H1 (cell line): ENCODE data around the gene DAZAP1. TPM values are rescaled to one million over a fixed set of nuclear protein-coding genes. Genes with fewer than 3 reads are reported as not detected.

Experiments
- CTCF ChIA-PET: fragments of 300-600 bp; sonication (Branson Sonifier 250); formaldehyde crosslinking; loops from one replicate; lab custom pipeline; 2021; ENCODE audit not compliant: partially characterized antibody; lab: Charles Lee
- POLR2A ChIA-PET: fragments of 300-600 bp; sonication (Branson Sonifier 250); formaldehyde crosslinking; loops from one replicate; lab custom pipeline; 2021; ENCODE audit warnings: inconsistent platforms; ENCODE audit not compliant: partially characterized antibody; lab: Charles Lee
- DNase-seq, 2 experiments: peaks; one replicate each; pipeline versions ENCODE4 v3.0.0 to v3.0.0-alpha.2; 2010 to 2022; ENCODE audit warnings: low spot score in 2 of 2, low read depth in 1 of 2, mixed read lengths in 1 of 2
- FAIRE-seq: peaks from 2 replicates; lab custom pipeline; 2011; peaks lifted over from hg19 to GRCh38; lab: Jason Lieb, UNC
- H2AFZ ChIP-seq: 2 replicates; pipeline ENCODE4 v1.8.1; 2012; ENCODE audit warnings: low read length, inconsistent platforms
- H2AK5ac ChIP-seq: 2 replicates; pipeline ENCODE4 v1.6.1; 2013; ENCODE audit warnings: low read depth, low read length
- H2BK120ac ChIP-seq: replicated peaks from 2 replicates; pipeline ENCODE3; 2013; ENCODE audit warnings: low read depth, low read length, inconsistent platforms
- H2BK12ac ChIP-seq: 2 replicates; pipeline ENCODE4 v1.6.1; 2013; ENCODE audit warnings: low read depth, low read length
- H2BK15ac ChIP-seq: 2 replicates; pipeline ENCODE4 v1.6.1; 2013; ENCODE audit warnings: low read length
- H2BK20ac ChIP-seq: 2 replicates; pipeline ENCODE4 v1.6.1; 2013; ENCODE audit warnings: low read length
- H2BK5ac ChIP-seq: 2 replicates; pipeline ENCODE4 v1.6.1; 2013; ENCODE audit warnings: low read depth, low read length
- H3K14ac ChIP-seq: 2 replicates; pipeline ENCODE4 v1.6.1; 2013; ENCODE audit warnings: inconsistent platforms; ENCODE audit not compliant: insufficient read length
- H3K18ac ChIP-seq: 2 replicates; pipeline ENCODE4 v1.6.1; 2013; ENCODE audit warnings: low read length; ENCODE audit errors: extremely low read depth
- H3K23ac ChIP-seq: 2 replicates; pipeline ENCODE4 v1.6.1; 2013; ENCODE audit warnings: inconsistent platforms; ENCODE audit not compliant: insufficient read length
- H3K23me2 ChIP-seq: 2 replicates; pipeline ENCODE4 v1.6.1; 2013; ENCODE audit warnings: low read depth, low read length
- H3K27ac ChIP-seq: 2 replicates; pipeline ENCODE4 v1.6.1; 2011; ENCODE audit warnings: low read depth, low read length, inconsistent platforms
- H3K27me3 ChIP-seq, 4 experiments: replicated peaks in 1 of 4; 1 replicate in 1 of 4; 2 replicates in 3 of 4; pipeline versions ENCODE4 v1.6.1 to v1.8.1; 2011 to 2013; ENCODE audit warnings: low read length in 3 of 4, mild to moderate bottlenecking in 3 of 4, inconsistent platforms in 2 of 4, mixed read lengths in 2 of 4, moderate library complexity in 1 of 4; ENCODE audit not compliant: control insufficient read depth in 3 of 4, insufficient read depth in 3 of 4; ENCODE audit errors: extremely low read depth in 1 of 4
- H3K36me3 ChIP-seq, 4 experiments: 2 replicates each; pipeline versions ENCODE4 v1.6.1 to v1.8.1; 2011 to 2013; ENCODE audit warnings: mild to moderate bottlenecking in 4 of 4, low read length in 3 of 4, moderate library complexity in 2 of 4, control low read depth in 1 of 4, inconsistent platforms in 1 of 4; ENCODE audit not compliant: insufficient read depth in 4 of 4, control insufficient read depth in 2 of 4
- H3K4ac ChIP-seq: replicated peaks from 2 replicates; pipeline ENCODE3; 2013; ENCODE audit warnings: low read length, low read depth, mixed read lengths, inconsistent platforms; ENCODE audit not compliant: insufficient read length
- H3K4me1 ChIP-seq, 4 experiments: replicated peaks in 1 of 4; 1 replicate in 1 of 4; 2 replicates in 3 of 4; pipeline versions ENCODE4 v1.6.1 to v1.8.1; 2011 to 2013; ENCODE audit warnings: low read length in 3 of 4, inconsistent platforms in 2 of 4, mixed read lengths in 1 of 4; ENCODE audit not compliant: insufficient read depth in 4 of 4, control insufficient read depth in 3 of 4
- H3K4me2 ChIP-seq, 2 experiments: 2 replicates each; pipeline versions ENCODE4 v1.6.1 to v1.8.1; 2011 to 2013; ENCODE audit warnings: low read depth in 2 of 2, low read length in 2 of 2, control low read depth in 1 of 2, inconsistent platforms in 1 of 2, mild to moderate bottlenecking in 1 of 2; ENCODE audit not compliant: insufficient read depth in 1 of 2
- H3K4me3 ChIP-seq, 4 experiments: fragments of 200-600, 300-600 bp in 1 of 4; sonication (generic), shearing (Covaris generic), sonication (Bioruptor Twin) in 1 of 4; 2 replicates each; pipeline versions ENCODE4 v1.5.1 to v1.8.1; 2011 to 2016; ENCODE audit warnings: low read length in 4 of 4, low read depth in 3 of 4, control low read depth in 2 of 4, inconsistent platforms in 2 of 4, mild to moderate bottlenecking in 2 of 4, mixed read lengths in 1 of 4, moderate library complexity in 1 of 4; ENCODE audit not compliant: insufficient read depth in 2 of 4; ENCODE audit errors: extremely low read depth in 1 of 4
- H3K56ac ChIP-seq: replicated peaks from 2 replicates; pipeline ENCODE3; 2013; ENCODE audit warnings: low read depth, mild to moderate bottlenecking, mixed read lengths, low read length, inconsistent platforms; ENCODE audit not compliant: insufficient read length
- H3K79me1 ChIP-seq: 2 replicates; pipeline ENCODE4 v1.6.1; 2013; ENCODE audit warnings: low read depth, low read length, control low read depth
- H3K79me2 ChIP-seq, 2 experiments: 2 replicates each; pipeline versions ENCODE4 v1.6.1 to v1.8.1; 2012 to 2013; ENCODE audit warnings: low read length in 2 of 2, mild to moderate bottlenecking in 2 of 2, inconsistent platforms in 1 of 2; ENCODE audit not compliant: insufficient read depth in 2 of 2, control insufficient read depth in 1 of 2
- H3K9ac ChIP-seq, 4 experiments: replicated peaks in 1 of 4; 1 replicate in 1 of 4; 2 replicates in 3 of 4; pipeline versions ENCODE4 v1.6.1 to v1.8.1; 2011 to 2013; ENCODE audit warnings: low read depth in 3 of 4, low read length in 3 of 4, control low read depth in 2 of 4, mild to moderate bottlenecking in 2 of 4, moderate library complexity in 2 of 4, inconsistent platforms in 1 of 4; ENCODE audit errors: extremely low read depth in 1 of 4
- H3K9me3 ChIP-seq, 2 experiments: 2 replicates each; pipeline versions ENCODE4 v1.6.1 to v1.8.1; 2012 to 2013; ENCODE audit warnings: mild to moderate bottlenecking in 2 of 2, moderate library complexity in 2 of 2, control low read depth in 1 of 2, inconsistent platforms in 1 of 2, low read depth in 1 of 2, low read length in 1 of 2, mixed read lengths in 1 of 2; ENCODE audit not compliant: insufficient read depth in 2 of 2
- H4K20me1 ChIP-seq, 2 experiments: replicated peaks in 1 of 2; 2 replicates each; pipeline versions ENCODE3 to v1.8.1; 2011 to 2013; ENCODE audit warnings: inconsistent platforms in 2 of 2, low read length in 2 of 2, mild to moderate bottlenecking in 1 of 2; ENCODE audit not compliant: insufficient read depth in 2 of 2, control insufficient read depth in 1 of 2
- H4K5ac ChIP-seq: 2 replicates; pipeline ENCODE4 v1.6.1; 2013; ENCODE audit warnings: low read length, low read depth, mixed read lengths, inconsistent platforms; ENCODE audit not compliant: insufficient read length
- H4K8ac ChIP-seq: 2 replicates; pipeline ENCODE4 v1.8.0; 2013; ENCODE audit warnings: mild to moderate bottlenecking, moderate library complexity, low read length, inconsistent platforms; ENCODE audit not compliant: insufficient read depth; ENCODE audit errors: extremely low read depth
- H4K91ac ChIP-seq: replicated peaks from 2 replicates; pipeline ENCODE3; 2013; ENCODE audit warnings: low read length, mixed read lengths, inconsistent platforms; ENCODE audit not compliant: insufficient read length
- ATF3 ChIP-seq: IDR thresholded peaks from 2 replicates; pipeline ENCODE4 v1.6.1; 2011; ENCODE audit warnings: low read depth, mild to moderate bottlenecking, low read length; ENCODE audit not compliant: insufficient read depth
- GTF2F1 ChIP-seq: IDR thresholded peaks from 2 replicates; pipeline ENCODE4 v1.6.1; 2012; ENCODE audit warnings: low read depth, low read length, improper control_type of control experiment, borderline replicate concordance
- MAX ChIP-seq: IDR thresholded peaks from 2 replicates; pipeline ENCODE4 v1.6.1; 2012; ENCODE audit warnings: inconsistent platforms
- POLR2AphosphoS5 ChIP-seq: IDR thresholded peaks from 2 replicates; pipeline ENCODE4 v1.6.1; 2011; ENCODE audit warnings: low read depth, low read length
- RXRA ChIP-seq: IDR thresholded peaks from 2 replicates; pipeline ENCODE4 v1.6.1; 2011; ENCODE audit warnings: low read depth, mild to moderate bottlenecking, low read length, moderate library complexity; ENCODE audit not compliant: insufficient read depth
- TCF12 ChIP-seq: IDR thresholded peaks from 2 replicates; pipeline ENCODE4 v1.6.1; 2011; ENCODE audit warnings: low read depth, mild to moderate bottlenecking, low read length
- WGBS, 2 experiments: shearing (Covaris generic) in 1 of 2; methylation state at CpG; one replicate each; pipeline versions ENCODE4 v1.1.6 to v1.1.7; 2013 to 2015; ENCODE audit warnings: low lambda C conversion rate in 2 of 2, mixed read lengths in 2 of 2, inconsistent platforms in 1 of 2, low coverage in 1 of 2, missing lambda C conversion rate in 1 of 2; ENCODE audit not compliant: insufficient replicate concordance in 2 of 2, insufficient coverage in 1 of 2, insufficient read length in 1 of 2; ENCODE audit errors: extremely low coverage in 1 of 2, missing lambda C conversion rate in 1 of 2; 5-methylcytosine and 5-hydroxymethylcytosine counted together
- polyA plus RNA-seq, 7 experiments: library from polyadenylated mRNA; depleted of rRNA in 3 of 7; stranded (reverse) in 5 of 7; unstranded in 2 of 7; fragments of >200 nt in 5 of 7; fragments of 200-250 nt in 2 of 7; gene quantifications; 1 replicate in 5 of 7; 2 replicates in 1 of 7; 4 replicates in 1 of 7; pipeline versions ENCODE4 v1.2.1 to v1.2.3, GENCODE V29; 2011 to 2013; ENCODE audit warnings: missing spikeins in 2 of 7, mixed read lengths in 2 of 7
- total RNA-seq: library from RNA; stranded (reverse); fragmentation: NEBNext Ultra II Directional; extraction: Animal tissue kit (Norgen Biotek cat#: 25700); gene quantifications from 2 replicates; pipeline ENCODE4 v1.2.1, GENCODE V29; 2021
- TF ChIP-seq, protein P1 (sequence below): IDR thresholded peaks from 2 replicates; pipeline ENCODE4 v1.6.1; 2012; ENCODE audit warnings: inconsistent platforms

The DAZAP1 gene
- total and polyA plus RNA-seq, 2 of the 8 experiments (the other 6 are each of a cell fraction or from before 2014, with no cell fraction given) = 79.6 to 341 TPM

DNA sequence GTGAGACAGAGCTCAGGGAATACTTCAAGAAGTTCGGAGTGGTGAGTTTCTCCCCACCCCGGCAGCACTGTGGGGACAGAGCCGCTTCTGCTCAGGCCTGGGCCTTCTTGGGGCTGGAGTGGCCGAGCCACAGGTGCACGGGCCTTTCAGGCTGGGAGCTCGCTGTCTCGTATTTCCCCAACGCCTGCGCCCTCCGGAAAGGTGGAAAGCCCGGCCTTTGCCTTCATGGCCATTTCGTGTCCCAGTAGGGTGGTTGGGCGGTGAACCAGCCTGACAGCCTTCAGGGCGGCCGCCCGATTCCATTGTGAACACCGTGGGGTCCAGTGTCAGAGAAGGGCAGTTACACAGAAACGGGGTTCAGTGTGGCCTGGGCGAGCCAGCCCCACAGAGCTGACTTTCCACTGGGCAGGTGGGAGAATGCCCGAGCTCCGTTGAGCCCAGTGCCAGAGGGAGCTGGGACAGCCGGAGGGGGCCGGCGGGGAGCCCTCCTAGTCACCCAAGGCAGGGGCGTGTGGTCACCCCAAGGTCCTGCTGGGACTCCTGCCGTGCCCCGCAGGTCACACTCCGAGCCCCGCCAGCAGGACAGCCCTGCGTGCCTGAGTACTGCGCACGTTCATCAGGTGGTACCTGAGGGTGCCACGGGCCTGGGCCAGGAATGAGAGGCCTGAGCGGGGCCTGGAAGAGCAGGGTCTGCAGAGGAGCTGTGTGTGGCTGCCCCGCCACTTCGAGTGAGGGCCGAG lies 14.0 kb downstream of the DAZAP1 start:
- Histone ChIP-seq H3K23me2 (no peaks in the 10 kb centered on the region), H4K91ac (no peak overlapping the region), H2AK5ac (no peak overlapping the region), H2BK5ac (no peak overlapping the region; the same call in 1 of the 2 replicates), H2BK12ac (no peak overlapping the region), H3K9me3 (no peaks in the 10 kb centered on the region), H3K4me2 (no peak overlapping the region), H3K79me2 (peaks cover 18 to 84% of the 10 kb centered on the region in 2 experiments), H4K5ac (no peak overlapping the region), H3K4me3 (no peak overlapping the region), H3K23ac (no peak overlapping the region), H2BK15ac (no peak overlapping the region)
- no peak for DNase-seq
- ChIA-PET POLR2A (interaction anchor here (0.7 to 2.6 kb wide), 10 partner anchors 9 to 153 kb away, joined by 3 to 12 read pairs (median 5); partner anchors contain the start of gene CIRBP), CTCF (interaction anchor here (0.5 to 1.9 kb wide), 10 partner anchors 9 to 573 kb away, joined by 3 to 8 read pairs (median 4); no protein-coding TSS in a partner anchor)
- no peak for FAIRE-seq
- TF ChIP-seq MAX (no peak), RXRA (no peak), POLR2AphosphoS5 (no peak), GTF2F1 (no peak), TCF12 (no peak), ATF3 (no peak)
- TF ChIP-seq, protein P1, sequence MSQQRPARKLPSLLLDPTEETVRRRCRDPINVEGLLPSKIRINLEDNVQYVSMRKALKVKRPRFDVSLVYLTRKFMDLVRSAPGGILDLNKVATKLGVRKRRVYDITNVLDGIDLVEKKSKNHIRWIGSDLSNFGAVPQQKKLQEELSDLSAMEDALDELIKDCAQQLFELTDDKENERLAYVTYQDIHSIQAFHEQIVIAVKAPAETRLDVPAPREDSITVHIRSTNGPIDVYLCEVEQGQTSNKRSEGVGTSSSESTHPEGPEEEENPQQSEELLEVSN = no peak
- TF ChIP-seq, all 59 proteins: peak for 0
- no peak overlapping the region for H3K4ac ChIP-seq
- H3K27me3 ChIP-seq = no peaks in the 10 kb centered on the region
- no peak overlapping the region for H2AFZ ChIP-seq
- H4K20me1 ChIP-seq = peaks cover 52 to 59% of the 10 kb centered on the region in 2 experiments
- no peak overlapping the region for H2BK120ac ChIP-seq
- H3K27ac ChIP-seq = no peak overlapping the region
- peaks cover 3 to 13% (median 6%) of the 10 kb centered on the region in 4 experiments; a peak in 6 of 7 replicates for H3K4me1 ChIP-seq
- H3K79me1 ChIP-seq = peaks cover 26% of the 10 kb centered on the region
- no peak overlapping the region for H3K56ac ChIP-seq
- no peak overlapping the region for H2BK20ac ChIP-seq
- H3K14ac ChIP-seq = no peak overlapping the region
- H3K9ac ChIP-seq = no peak overlapping the region
- H3K18ac ChIP-seq = no peak overlapping the region
- H4K8ac ChIP-seq = no peak overlapping the region
- 93% methylated on average over 29 of the region's 37 CpGs; no CpG with 5 or more reads in 1 of the 2 experiments for WGBS, 2 experiments
- H3K36me3 ChIP-seq = peaks cover 35 to 87% (median 62%) of the 10 kb centered on the region in 4 experiments
